Nephron (organoid): ENCODE measurements around the gene FNDC3B.

Source experiments
- H3K27ac Mint-ChIP-seq, 3 experiments: 2 replicates each; pipeline ENCODE4 v1.8.0; 2020; ENCODE audit warnings: mixed read lengths in 3 of 3, mild to moderate bottlenecking in 2 of 3, moderate library complexity in 1 of 3
- H3K27me3 Mint-ChIP-seq: 2 replicates; pipeline ENCODE4 v1.8.0; 2021; ENCODE audit warnings: low read depth, mild to moderate bottlenecking, moderate library complexity, mixed read lengths
- H3K36me3 Mint-ChIP-seq: 2 replicates; pipeline ENCODE4 v1.8.0; 2020; ENCODE audit warnings: low read depth, mixed read lengths
- H3K4me1 Mint-ChIP-seq: 2 replicates; pipeline ENCODE4 v1.8.0; 2020; ENCODE audit warnings: mixed read lengths
- H3K4me3 Mint-ChIP-seq, 3 experiments: 2 replicates each; pipeline ENCODE4 v1.8.0; 2020; ENCODE audit warnings: mild to moderate bottlenecking in 3 of 3, mixed read lengths in 3 of 3, moderate library complexity in 2 of 3
- H3K9me3 Mint-ChIP-seq: 2 replicates; pipeline ENCODE4 v1.8.0; 2020; ENCODE audit warnings: mixed read lengths
- CTCF ChIP-seq, 3 experiments: fragments of 200-600 bp; sonication (generic); IDR thresholded peaks; one replicate each; pipeline ENCODE4 v1.5.0; 2021; ENCODE audit warnings: antibody characterized with exemption in 3 of 3; ENCODE audit not compliant: unreplicated experiment in 3 of 3

FNDC3B gene

GRCh38 chr3:172405914-172406313 is 366.5 kb downstream of the FNDC3B start:
- Mint-ChIP-seq H3K9me3 (no peaks in the 10 kb centered on the region), H3K4me3 (no peak overlapping the region), H3K4me1 (peaks cover 7% of the 10 kb centered on the region), H3K27me3 (no peaks in the 10 kb centered on the region), H3K36me3 (peaks cover 28% of the 10 kb centered on the region), H3K27ac (no peak overlapping the region)
- TF ChIP-seq CTCF (IDR thresholded peaks at IDR 0.05; ENCODE audit: unreplicated experiment in 3 of 3), result no peak

GRCh38 chr3:172407872-172408271 is 368.5 kb downstream of the FNDC3B start:
- Mint-ChIP-seq H3K27me3 (no peaks in the 10 kb centered on the region), H3K4me1 (peaks cover 7% of the 10 kb centered on the region), H3K27ac (no peak overlapping the region), H3K4me3 (no peak overlapping the region), H3K36me3 (peaks cover 9% of the 10 kb centered on the region), H3K9me3 (no peaks in the 10 kb centered on the region)
- TF ChIP-seq CTCF (IDR thresholded peaks at IDR 0.05; ENCODE audit: unreplicated experiment in 3 of 3), result no peak

GRCh38 chr3:172410702-172411477 is 371.5 kb downstream of the FNDC3B start:
- no peak overlapping the region for H3K27ac Mint-ChIP-seq
- no peak overlapping the region for H3K4me3 Mint-ChIP-seq
- no peak for TF ChIP-seq CTCF (IDR thresholded peaks at IDR 0.05; ENCODE audit: unreplicated experiment in 3 of 3)
- no peaks in the 10 kb centered on the region for H3K27me3 Mint-ChIP-seq
- H3K9me3 Mint-ChIP-seq, result no peaks in the 10 kb centered on the region
- H3K36me3 Mint-ChIP-seq, result no peaks in the 10 kb centered on the region
- H3K4me1 Mint-ChIP-seq, result no peaks in the 10 kb centered on the region

GRCh38 chr3:172411478-172411947 is 372.1 kb downstream of the FNDC3B start:
- no peak overlapping the region for H3K4me3 Mint-ChIP-seq
- no peaks in the 10 kb centered on the region for H3K9me3 Mint-ChIP-seq
- TF ChIP-seq CTCF (IDR thresholded peaks at IDR 0.05; ENCODE audit: unreplicated experiment in 3 of 3), result no peak
- H3K4me1 Mint-ChIP-seq, result no peaks in the 10 kb centered on the region
- no peak overlapping the region for H3K27ac Mint-ChIP-seq
- H3K27me3 Mint-ChIP-seq, result no peaks in the 10 kb centered on the region
- H3K36me3 Mint-ChIP-seq, result no peaks in the 10 kb centered on the region

- Mint-ChIP-seq H3K4me3 (no peak overlapping the region), H3K27ac (no peak overlapping the region), H3K27me3 (no peaks in the 10 kb centered on the region), H3K9me3 (peaks cover 7% of the 10 kb centered on the region), H3K36me3 (no peaks in the 10 kb centered on the region), H3K4me1 (no peaks in the 10 kb centered on the region)
- no peak for TF ChIP-seq CTCF (IDR thresholded peaks at IDR 0.05; ENCODE audit: unreplicated experiment in 3 of 3)
These were observed 375.9 kb downstream of the FNDC3B start for GRCh38 chr3:172415323-172415722.

GRCh38 chr3:172437713-172438112 is 398.3 kb downstream of the FNDC3B start:
- H3K4me3 Mint-ChIP-seq, result no peak overlapping the region
- no peaks in the 10 kb centered on the region for H3K36me3 Mint-ChIP-seq
- no peaks in the 10 kb centered on the region for H3K4me1 Mint-ChIP-seq
- TF ChIP-seq CTCF (IDR thresholded peaks at IDR 0.05; ENCODE audit: unreplicated experiment in 3 of 3), result no peak
- peaks cover 22% of the 10 kb centered on the region for H3K27me3 Mint-ChIP-seq
- H3K27ac Mint-ChIP-seq, result no peak overlapping the region
- peaks cover 11% of the 10 kb centered on the region for H3K9me3 Mint-ChIP-seq
